Prostate gland (tissue), 2 donors: Measurements from ENCODE around the gene FSCN2. TPM values are rescaled to one million over a fixed set of nuclear protein-coding genes. Genes with fewer than 3 reads are reported as not detected.

Experiments used
- DNase-seq: peaks from one replicate; pipeline ENCODE4 v3.0.0-alpha.2; 2019; ENCODE audit warnings: low spot score
- H3K27ac ChIP-seq, 2 donors: fragments of 200-600 bp; sonication (generic); 2 replicates each; pipeline ENCODE4 v1.5.1; 2017 to 2019
- H3K27me3 ChIP-seq: fragments of 200-600 bp; sonication (generic); replicated peaks from 2 replicates; pipeline ENCODE4 v1.5.1; 2019; ENCODE audit not compliant: insufficient read depth
- H3K36me3 ChIP-seq, 2 donors: fragments of 200-600 bp; sonication (generic); 1 replicate in 1 of 2; 2 replicates in 1 of 2; pipeline versions ENCODE4 v1.5.1 to v1.8.1; 2017 to 2019
- H3K4me1 ChIP-seq: fragments of 200-600 bp; sonication (generic); replicated peaks from 2 replicates; pipeline ENCODE4 v1.5.1; 2019
- H3K4me3 ChIP-seq, 2 donors: fragments of 200-600 bp; sonication (generic); 2 replicates each; pipeline ENCODE4 v1.5.1; 2017 to 2019
- H3K9me3 ChIP-seq: fragments of 200-600 bp; sonication (generic); 2 replicates; pipeline ENCODE4 v1.5.1; 2017
- POLR2A ChIP-seq: fragments of 450-650 bp; IDR thresholded peaks from one replicate; pipeline ENCODE4 v1.6.1; 2016; ENCODE audit warnings: antibody characterized with exemption, mild to moderate bottlenecking
- POLR2AphosphoS5 ChIP-seq: sonication (generic); formaldehyde crosslinking; IDR thresholded peaks from one replicate; pipeline ENCODE4 v1.6.1; 2017; ENCODE audit warnings: antibody characterized with exemption
- whole genome bisulfite sequencing: methylation state at CpG from one replicate; pipeline ENCODE4 v1.1.5; 2018; 5-methylcytosine and 5-hydroxymethylcytosine counted together
- intact Hi-C: fragments of 100-400 bp; cut with DNase I; formaldehyde crosslinking; loops from one replicate; pipeline ENCODE4 v1.14.2; 2022
- total RNA-seq, 2 donors: library from RNA; depleted of rRNA; stranded (reverse); fragments of >200 nt; gene quantifications; one replicate each; pipeline ENCODE4 v1.1.0, GENCODE V29; 2016
- TF ChIP-seq, protein P1 (sequence below), 4 experiments: fragments of 200-600 bp in 2 of 4; fragments of 450-650 bp in 2 of 4; sonication (generic) in 2 of 4; IDR thresholded peaks; 1 replicate in 3 of 4; 2 replicates in 1 of 4; pipeline ENCODE4 v1.5.1; 2016 to 2019; ENCODE audit warnings: antibody characterized with exemption in 4 of 4, mild to moderate bottlenecking in 2 of 4, moderate library complexity in 2 of 4

Gene FSCN2
- total RNA-seq, 2 donors from 2014 or later: 3.1 to 5.6 TPM

GRCh38 chr17:81535480-81536298, 7.5 kb downstream of the FSCN2 start:
- TF ChIP-seq POLR2A (no peak), POLR2AphosphoS5 (no peak)
- TF ChIP-seq, protein P1, sequence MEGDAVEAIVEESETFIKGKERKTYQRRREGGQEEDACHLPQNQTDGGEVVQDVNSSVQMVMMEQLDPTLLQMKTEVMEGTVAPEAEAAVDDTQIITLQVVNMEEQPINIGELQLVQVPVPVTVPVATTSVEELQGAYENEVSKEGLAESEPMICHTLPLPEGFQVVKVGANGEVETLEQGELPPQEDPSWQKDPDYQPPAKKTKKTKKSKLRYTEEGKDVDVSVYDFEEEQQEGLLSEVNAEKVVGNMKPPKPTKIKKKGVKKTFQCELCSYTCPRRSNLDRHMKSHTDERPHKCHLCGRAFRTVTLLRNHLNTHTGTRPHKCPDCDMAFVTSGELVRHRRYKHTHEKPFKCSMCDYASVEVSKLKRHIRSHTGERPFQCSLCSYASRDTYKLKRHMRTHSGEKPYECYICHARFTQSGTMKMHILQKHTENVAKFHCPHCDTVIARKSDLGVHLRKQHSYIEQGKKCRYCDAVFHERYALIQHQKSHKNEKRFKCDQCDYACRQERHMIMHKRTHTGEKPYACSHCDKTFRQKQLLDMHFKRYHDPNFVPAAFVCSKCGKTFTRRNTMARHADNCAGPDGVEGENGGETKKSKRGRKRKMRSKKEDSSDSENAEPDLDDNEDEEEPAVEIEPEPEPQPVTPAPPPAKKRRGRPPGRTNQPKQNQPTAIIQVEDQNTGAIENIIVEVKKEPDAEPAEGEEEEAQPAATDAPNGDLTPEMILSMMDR (IDR thresholded peaks at IDR 0.05): no peak
- intact Hi-C loops: no loop called here
- Histone ChIP-seq H3K4me3 (no peak overlapping the region), H3K9me3 (no peaks in the 10 kb centered on the region), H3K27me3 (peaks cover 4% of the 10 kb centered on the region), H3K36me3 (peaks cover 0 to 10% of the 10 kb centered on the region in 2 donors), H3K27ac (no peak overlapping the region), H3K4me1 (no peaks in the 10 kb centered on the region)
- WGBS: 67% methylated on average over 13 of the region's 13 CpGs
- DNase-seq: no peak

GRCh38 chr17:81536299-81537290, 8.4 kb downstream of the FSCN2 start:
- no peak overlapping the region for H3K4me3 ChIP-seq
- intact Hi-C loops: no loop called here
- TF ChIP-seq POLR2AphosphoS5: no peak
- TF ChIP-seq POLR2A: no peak
- TF ChIP-seq, protein P1 (IDR thresholded peaks at IDR 0.05): no peak
- H3K9me3 ChIP-seq: no peaks in the 10 kb centered on the region
- WGBS: 20% methylated on average over 57 of the region's 89 CpGs
- H3K36me3 ChIP-seq: peaks cover 0 to 11% of the 10 kb centered on the region in 2 donors
- peaks cover 4% of the 10 kb centered on the region for H3K27me3 ChIP-seq
- no peaks in the 10 kb centered on the region for H3K4me1 ChIP-seq
- H3K27ac ChIP-seq: no peak overlapping the region
- DNase-seq: no peak

- TF ChIP-seq, protein P1 (IDR thresholded peaks at IDR 0.05): peak in 3 of 4 experiments; percentile 23 to 75 (median 55)
- TF ChIP-seq POLR2A: no peak
- no peak for TF ChIP-seq POLR2AphosphoS5
- Histone ChIP-seq H3K27me3 (peaks cover 4% of the 10 kb centered on the region), H3K36me3 (peaks cover 0 to 11% of the 10 kb centered on the region in 2 donors), H3K27ac (no peak overlapping the region), H3K4me3 (no peak overlapping the region), H3K4me1 (no peaks in the 10 kb centered on the region), H3K9me3 (no peaks in the 10 kb centered on the region)
- no peak for DNase-seq
- whole genome bisulfite sequencing: 25% methylated on average over 15 of the region's 17 CpGs
- intact Hi-C loops: no loop called here
Measured at GRCh38 chr17:81537343-81537855, 9.2 kb downstream of the FSCN2 start.

DNA sequence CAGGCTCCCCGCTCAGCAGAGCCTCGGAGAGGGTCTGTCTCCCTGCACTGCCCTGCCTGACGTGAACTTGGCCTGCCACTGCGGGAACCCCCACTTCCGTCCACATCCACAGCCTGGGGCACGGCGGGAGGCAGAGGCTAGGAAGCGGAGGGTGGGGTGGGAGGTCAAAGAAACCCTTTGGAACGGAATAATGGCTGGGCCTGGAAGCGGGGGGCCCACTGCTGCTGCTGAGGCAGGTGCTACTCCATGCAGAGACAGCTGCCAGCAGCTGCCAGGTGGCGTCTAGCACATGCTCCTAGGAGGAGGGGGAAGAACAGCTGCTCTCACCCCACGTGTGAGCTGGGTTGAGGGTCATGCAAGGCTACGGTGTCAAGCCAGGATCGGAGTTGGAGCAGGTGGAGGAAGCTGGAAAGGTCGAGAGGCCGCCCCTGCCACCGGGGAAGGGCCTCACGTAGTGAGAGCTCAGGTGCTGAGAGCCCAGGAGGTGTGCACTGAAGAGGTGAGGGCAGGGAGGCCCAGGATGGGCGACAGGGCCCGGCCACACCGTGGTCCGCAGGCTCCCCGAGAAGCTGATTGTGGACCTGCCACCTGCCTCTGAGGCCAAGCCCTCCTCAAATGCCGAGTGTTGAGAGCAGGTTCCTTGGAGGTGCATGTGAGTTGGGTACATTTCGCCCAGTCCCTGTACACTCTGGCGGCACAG, 9.8 kb downstream of the FSCN2 start:
- Histone ChIP-seq H3K4me3 (no peak overlapping the region), H3K9me3 (no peaks in the 10 kb centered on the region), H3K4me1 (no peaks in the 10 kb centered on the region), H3K27me3 (peaks cover 4% of the 10 kb centered on the region), H3K36me3 (peaks cover 0 to 11% of the 10 kb centered on the region in 2 donors), H3K27ac (no peak overlapping the region)
- 71% methylated on average over 26 of the region's 26 CpGs for WGBS
- intact Hi-C loops: no loop called here
- no peak for DNase-seq
- TF ChIP-seq POLR2AphosphoS5 (no peak), POLR2A (no peak)
- TF ChIP-seq, protein P1 (IDR thresholded peaks at IDR 0.05): no peak
